NCI-H2171 treated with DMSO at 0.1 percent for 48 hours (cell line): ENCODE data around the gene GABPB1.

Experiments used
- DNase-seq: peaks from one replicate; lab custom pipeline; 2025; lab: John Stamatoyannopoulos, UW

The GABPB1 gene

DNA sequence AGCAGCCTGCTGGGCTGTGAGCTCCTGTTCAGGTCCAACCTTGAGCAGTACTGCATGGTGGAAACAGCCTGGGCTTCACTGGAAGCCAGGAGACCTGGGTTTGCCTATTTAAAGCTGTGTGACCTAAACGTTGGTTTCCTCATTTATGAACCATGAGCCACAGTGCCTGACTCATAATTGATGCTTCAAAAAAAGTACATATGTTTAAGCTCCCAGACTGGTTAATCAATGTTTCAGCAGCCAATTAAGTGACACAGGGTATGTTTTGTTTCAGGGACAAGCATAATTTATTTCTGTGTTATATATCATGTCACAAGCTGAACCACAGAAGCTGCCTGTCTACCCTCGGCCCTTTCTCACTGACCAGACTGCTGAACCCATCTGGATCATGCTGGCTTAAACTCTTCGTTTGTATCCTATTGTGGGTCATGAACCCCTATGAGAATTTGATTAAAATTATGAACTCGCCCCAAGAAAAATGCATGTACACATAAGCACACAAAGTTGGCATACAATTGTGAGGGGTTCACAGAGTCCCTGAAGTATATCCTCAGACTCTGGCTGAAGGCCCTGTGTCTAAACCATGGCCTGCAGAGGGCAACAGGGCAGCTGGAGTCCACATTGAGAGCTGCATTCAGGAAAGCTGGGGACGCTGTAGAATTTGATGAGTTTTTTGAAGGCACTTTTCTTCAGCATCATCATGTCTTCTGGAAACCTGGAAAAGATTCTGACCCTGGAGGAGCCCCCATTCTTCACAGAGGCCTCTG, 113.1 kb downstream of the GABPB1 start:
- no peak for DNase-seq

DNA sequence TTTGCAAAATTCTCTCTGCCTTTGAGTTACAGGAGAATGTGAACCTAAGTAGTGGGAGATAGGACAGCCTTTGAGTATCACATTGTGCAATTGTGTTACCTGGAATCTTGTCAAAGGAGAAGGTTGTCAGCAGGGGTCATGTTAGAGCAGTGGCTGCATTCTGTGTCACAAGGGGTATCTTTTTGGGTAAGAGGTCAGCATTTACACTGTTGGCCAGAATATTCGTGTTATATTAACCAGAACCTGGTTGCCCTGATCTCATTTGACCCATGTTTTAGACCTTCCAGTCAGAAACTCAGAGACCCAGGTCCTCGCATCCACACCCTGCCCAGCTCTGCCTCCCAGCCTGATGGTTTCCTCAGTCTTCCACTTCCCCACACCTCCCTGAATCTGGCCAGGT, 116.7 kb downstream of the GABPB1 start:
- no peak for DNase-seq

DNA sequence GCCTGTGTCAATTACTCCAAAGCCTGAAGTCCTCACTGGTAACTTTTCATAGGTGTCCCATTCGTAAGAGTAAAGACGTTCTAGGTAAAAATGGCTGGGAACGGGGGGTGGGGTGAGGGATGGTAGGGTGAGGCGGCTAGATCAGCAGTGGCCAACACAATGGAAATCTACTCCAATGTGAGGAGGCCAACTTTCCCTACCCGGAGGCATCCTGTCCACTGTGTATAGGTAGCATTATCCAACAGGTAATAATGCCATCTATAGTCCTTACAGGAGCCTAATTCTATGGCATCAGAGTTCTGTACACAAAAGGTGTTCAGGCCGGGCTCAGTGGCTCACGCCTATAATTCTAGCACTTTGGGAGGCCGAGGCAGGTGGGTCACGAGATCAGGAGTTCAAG, 118.6 kb downstream of the GABPB1 start:
- no peak for DNase-seq

DNA sequence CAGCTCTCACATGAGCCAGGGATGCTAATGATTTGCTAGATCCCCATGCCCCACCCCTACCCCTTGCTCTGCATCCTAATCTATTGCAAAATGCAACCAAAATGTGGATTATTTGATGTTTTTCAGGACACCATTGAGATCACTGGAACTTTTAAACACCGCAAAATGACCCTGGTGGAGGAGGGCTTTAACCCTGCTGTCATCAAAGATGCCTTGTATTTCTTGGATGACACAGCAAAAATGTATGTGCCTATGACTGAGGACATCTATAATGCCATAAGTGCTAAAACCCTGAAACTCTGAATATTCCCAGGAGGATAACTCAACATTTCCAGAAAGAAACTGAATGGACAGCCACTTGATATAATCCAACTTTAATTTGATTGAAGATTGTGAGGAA, 119.2 kb downstream of the GABPB1 start:
- DNase-seq = no peak

DNA sequence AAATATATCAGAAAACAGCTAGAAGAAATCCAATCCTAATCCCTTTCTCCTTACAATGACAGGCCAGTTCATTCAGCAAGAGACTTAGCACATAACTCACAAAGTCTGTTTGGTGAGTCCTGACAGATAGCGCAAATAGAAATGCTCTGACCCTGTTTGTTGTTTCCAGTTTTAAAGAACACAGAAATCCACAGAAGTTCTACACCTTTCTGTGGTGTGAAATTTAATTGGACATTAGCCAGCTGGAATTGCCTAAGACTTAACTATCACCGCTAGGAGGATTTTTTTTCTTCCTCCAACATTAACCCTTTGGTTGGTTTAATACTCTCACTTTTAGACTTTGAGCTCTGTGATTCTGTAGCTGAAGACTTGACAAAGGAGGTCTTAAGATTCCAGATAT, 120.2 kb downstream of the GABPB1 start:
- no peak for DNase-seq

DNA sequence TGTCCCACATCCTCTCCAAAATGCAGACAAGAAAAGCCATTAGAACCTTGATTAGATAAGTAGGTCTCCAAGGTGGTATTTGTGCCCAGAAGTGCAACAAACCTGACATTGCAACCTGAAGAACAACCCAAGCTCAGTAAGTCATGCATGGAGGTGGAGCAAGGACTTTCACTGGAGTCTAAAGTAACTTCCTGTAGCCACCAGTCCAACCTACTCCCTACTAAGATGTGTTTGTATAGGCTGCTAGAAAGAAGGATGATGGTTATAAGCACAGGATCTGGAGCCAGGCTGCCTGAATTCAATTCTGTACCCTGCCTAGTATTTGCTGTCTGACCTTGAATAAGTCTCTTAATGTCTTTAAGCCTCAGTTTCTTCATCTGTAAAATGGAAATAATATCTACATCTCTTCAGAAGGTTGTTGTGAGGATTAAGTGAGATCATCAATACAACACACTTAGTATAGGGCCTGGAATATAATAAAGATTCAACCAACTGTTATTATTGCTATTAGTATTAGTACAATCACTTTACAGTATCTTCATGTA, 121.7 kb downstream of the GABPB1 start:
- no peak for DNase-seq

DNA sequence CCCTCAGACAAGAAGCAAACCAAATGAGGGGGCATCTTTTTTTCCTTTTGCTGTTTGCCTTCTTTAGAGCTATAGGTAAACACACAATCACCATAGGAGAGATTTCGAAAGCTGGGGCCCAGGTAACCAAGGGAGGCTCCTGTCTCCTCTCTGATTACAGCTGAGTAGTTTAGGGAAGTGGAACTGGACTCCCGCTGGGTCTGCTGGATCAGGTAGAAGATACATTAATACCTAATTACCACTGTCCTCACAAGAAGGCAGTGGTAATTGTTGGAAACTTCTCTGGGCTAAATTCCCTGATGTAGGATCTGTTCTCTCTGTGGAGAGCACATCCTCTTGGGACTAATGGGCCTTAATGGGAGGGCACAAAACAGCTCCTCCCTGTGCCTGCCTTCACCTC, 122.2 kb downstream of the GABPB1 start:
- no peak for DNase-seq

DNA sequence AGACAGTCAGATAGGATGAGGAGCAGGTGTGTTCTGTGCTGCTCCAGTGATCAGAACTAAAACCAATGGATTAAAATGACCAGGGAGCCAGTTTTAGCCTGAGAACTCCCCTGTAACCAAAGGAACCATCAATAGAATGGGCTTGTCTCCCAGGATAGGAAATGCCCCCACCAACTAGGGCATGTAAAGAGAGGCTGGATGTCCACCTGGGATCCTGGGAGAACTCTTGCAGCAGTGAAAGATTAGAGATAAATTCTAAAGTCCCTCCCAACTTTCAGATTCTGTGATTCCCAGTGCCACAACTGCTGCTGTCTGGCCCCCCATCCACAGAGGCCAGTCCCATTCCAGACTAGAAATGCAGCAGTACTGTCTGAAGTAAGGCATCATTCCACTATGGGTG, 123.2 kb downstream of the GABPB1 start:
- no peak for DNase-seq

DNA sequence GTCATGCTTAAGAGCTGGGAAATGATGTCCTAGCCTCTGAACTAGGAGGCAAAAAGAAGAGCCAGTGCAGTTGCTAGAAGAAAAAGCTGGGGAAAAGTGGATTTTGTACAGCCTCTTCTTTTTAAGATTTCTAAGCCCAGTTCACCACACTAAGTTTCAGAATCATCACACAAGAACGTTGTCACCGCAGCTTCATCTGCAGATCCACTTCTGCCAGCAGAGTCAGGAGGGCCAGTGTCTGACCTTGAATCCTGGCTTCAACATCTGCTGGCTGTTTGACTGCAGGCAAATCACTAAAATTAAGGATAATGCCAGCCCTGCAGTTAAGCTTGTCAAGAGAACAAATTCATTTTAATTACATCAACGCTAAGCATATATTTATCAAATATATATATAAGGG, 125.7 kb downstream of the GABPB1 start:
- DNase-seq = no peak

DNA sequence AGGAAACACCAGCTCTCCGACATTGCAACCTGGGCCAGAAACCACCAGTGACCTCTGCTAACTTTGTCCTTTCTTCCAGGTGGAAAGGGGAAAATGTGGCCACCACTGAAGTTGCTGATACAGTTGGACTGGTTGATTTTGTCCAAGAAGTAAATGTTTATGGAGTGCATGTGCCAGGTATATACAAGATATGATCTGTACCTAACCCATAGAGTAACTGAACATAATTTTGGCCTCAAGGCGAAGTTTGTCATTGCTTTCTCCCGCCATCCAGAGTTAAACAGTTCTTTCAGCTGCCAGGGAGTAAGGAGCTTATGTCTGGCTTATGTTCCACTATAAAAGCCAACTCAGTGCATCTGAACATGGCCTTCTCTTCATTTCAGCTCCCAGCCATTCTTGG, 126.1 kb downstream of the GABPB1 start:
- DNase-seq = no peak

DNA sequence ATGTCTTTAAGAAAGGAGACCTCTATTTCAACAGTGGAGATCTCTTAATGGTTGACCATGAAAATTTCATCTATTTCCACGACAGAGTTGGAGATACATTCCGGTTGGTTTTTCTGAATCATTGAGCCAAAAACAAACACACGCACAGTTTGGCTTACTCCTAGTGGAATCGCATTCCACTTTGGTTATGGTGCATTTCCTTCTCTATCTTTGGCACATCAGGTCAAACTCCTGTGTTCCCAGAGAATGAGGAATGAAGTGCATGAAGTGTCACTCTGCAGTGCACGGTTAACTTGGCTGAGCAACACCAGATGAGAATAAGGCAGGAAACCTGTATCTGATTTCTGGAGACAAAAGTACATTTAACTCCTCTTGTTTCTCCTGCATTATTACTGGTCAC, 127.9 kb downstream of the GABPB1 start:
- no peak for DNase-seq

DNA sequence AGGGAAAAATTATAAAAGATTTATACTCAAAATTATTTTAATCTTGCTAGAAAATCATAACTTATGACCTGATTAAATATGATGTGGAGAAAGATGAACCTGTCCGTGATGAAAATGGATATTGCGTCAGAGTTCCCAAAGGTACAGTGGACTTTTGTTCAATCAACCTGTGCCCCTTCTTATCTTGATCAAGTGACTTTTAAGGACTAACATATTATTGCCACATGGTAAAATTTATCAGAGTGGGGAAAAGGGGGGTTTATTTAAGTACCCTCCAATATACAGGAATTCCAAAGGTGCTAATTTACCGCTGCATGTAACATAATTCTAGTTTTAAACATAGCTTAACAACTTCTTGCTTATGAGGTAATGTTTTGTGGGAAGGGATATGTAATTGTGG, 129.1 kb downstream of the GABPB1 start:
- DNase-seq = no peak
